Stimulated activated CD4-positive, alpha-beta T cell treated with anti-CD3 and anti-CD28 coated beads, TNF-alpha, amount 100 ng/mL, for 24 hours (primary cell): ENCODE measurements around the gene PCED1B.
"Not testable (repeated sequence)": the region's sequence is repeated elsewhere in the genome, so short reads cannot be mapped to it uniquely, and the experiment has no call there.

Experiments
- DNase-seq, 3 experiments: peaks; one replicate each; pipeline ENCODE4 v3.0.0-alpha.2; 2020; ENCODE audit warnings: low read depth in 3 of 3

Gene PCED1B

GRCh38 chr12:47079468-47079980 lies at the start of gene PCED1B, which contains the start of gene AMIGO2:
Gene PCED1B, plus strand, starts transcription at chr12:47079621. Its CDS starts 155,443 bp downstream, at chr12:47235064.
Gene AMIGO2, minus strand, starts transcription at chr12:47079959. Its CDS starts 957 bp downstream, at chr12:47079002.
- peak; percentile 28 to 72 (median 51) for DNase-seq

DNA sequence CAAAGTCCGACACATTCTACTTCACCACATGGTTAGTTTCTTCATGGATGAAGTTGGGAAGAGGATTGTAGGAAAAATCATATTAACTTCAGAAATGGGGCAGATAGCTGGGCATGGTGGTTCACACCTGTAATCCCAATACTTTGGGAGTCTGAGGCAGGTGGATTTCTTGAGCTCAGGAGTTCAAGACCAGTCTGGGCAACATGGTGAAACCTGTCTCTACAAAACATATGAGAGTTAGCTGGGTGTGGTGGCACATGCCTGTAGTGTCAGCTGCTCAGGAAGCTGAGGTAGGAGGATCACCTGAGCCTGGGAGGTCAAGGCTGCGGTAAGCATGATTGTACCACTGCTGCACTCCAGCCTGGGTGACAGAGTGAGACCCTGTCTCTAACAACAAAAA lies 49.5 kb upstream of the PCED1B start:
- DNase-seq: no peak

GRCh38 chr12:47032644-47033043 lies 46.8 kb upstream of the PCED1B start:
- DNase-seq: no peak

DNA sequence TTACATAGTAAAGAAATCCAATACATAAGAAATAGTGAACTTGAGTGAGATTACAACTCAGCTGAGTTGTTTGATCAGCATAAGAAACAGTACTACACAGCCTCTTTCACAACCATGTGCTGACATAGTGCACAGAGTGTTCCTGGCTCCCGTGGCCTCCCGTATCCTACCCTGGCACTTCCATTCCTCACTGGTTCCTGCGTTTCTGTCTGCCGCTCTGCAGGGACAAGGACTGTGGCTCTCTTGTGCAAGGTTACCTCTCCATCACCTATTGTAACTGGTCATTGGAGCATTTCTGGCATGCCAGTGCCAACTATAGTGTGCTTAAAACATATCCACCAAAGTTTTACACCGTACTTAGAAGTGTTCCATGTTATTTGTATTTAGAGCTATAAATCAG lies 46.3 kb upstream of the PCED1B start:
- no peak for DNase-seq

GRCh38 chr12:47033789-47034555 lies 45.4 kb upstream of the PCED1B start:
- no peak for DNase-seq

- no peak for DNase-seq
Observed at GRCh38 chr12:47034661-47035060, 44.8 kb upstream of the PCED1B start.

DNA sequence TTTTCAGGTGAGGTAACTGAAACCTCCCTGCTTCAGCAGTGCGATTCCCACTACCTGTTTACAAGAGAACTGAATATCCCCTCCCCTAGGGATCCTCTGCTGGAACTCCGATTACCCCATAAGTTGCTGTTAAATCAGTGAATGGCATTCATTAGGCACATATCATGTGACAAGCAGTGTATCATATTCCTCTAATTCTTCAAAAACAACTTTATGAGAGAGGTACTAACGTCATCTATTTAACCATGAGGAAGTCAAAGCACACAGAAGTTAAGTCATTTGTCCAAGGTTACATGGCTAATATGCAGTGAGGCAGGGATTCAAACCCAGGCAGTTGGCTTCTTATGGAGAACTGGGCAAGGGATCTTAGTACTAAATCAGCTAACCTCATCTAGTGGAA lies 43.9 kb upstream of the PCED1B start:
- DNase-seq: no peak

DNA sequence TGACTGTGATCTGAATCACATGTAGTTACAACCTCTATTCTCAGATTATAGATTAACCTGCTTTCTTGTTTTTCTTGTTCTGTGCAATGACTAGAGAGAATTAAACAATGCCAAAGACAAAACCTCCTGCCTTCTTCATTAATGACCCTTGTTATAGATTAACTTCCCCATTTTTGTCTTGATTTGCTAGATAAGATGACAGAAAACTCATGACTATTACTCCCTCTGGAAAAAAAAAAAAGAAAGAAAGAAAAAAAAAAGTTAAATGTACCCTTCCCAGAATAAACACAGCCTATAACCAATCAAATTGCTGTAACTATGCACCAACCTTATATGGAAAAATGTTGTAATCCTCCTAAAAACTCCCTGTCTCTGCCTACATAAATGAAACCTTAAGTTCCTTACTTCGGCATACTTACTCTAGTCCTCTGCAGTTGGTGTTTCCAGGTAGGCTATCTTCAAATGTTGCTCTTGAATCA lies 41.1 kb upstream of the PCED1B start:
- no peak for DNase-seq

DNA sequence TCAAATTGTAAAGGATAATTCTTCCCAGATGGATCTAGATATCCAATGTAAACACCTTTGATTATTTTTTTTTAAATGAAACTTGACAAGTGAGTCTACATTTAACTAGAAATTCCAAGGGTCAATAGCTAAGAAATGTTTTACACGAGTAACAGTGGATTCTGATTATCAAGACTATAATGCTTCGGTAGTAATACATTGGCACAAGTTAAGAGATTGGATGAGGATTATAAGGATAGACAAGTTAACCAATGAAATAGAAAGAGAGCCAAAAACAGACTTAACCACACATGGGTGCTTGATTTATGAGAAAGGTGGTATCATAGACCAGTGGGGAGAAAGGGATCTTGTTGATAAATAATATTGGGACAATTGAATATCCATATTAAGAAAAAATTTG lies 40.3 kb upstream of the PCED1B start:
- no peak for DNase-seq

DNA sequence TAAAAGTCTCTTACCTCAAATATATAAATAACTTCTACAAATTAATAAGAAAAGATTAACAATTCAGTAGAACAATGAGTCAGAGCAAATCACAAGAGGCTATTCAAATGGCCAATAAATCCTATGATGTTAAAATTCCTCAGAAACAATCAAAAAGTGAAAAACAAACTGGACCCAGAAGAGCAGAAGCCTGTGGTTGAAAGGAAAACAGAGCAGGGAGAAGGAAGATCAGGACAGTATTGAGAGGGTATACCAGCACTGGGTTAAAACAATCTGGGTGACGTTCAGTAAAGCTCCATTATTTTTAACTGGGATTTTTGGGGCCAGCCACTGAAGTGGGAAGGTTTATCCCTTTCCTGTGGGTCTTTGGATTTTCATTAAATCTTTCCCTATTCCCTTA lies 39.7 kb upstream of the PCED1B start:
- no peak for DNase-seq

DNA sequence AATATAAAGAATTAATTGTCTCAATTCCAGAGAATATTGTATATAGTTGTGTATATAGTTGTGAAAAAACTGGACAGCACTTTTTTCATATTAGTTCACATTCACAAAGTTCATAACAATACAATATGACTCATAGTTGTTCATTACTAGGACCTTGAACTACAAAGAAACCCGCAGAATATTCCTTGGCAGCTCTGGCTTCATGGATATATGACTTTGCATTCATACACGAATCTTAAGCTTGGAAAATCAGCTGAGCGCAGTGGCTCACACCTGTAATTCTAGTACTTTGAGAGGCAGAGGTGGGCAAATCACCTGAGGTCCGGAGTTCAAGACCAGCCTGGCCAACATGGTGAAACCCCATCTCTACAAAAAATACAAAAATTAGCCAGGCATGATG lies 38.1 kb upstream of the PCED1B start:
- no peak for DNase-seq

GRCh38 chr12:47048541-47048940 lies 30.9 kb upstream of the PCED1B start:
- no peak for DNase-seq

GRCh38 chr12:47051291-47051690 lies 28.1 kb upstream of the PCED1B start:
- DNase-seq: not testable (repeated sequence)

- no peak for DNase-seq
Observed at GRCh38 chr12:47052274-47052673, 27.1 kb upstream of the PCED1B start.

- no peak for DNase-seq
Observed at GRCh38 chr12:47053961-47054360, 25.5 kb upstream of the PCED1B start.

GRCh38 chr12:47054659-47055058 lies 24.8 kb upstream of the PCED1B start:
- no peak for DNase-seq

GRCh38 chr12:47055856-47056255 lies 23.6 kb upstream of the PCED1B start:
- not testable (repeated sequence) for DNase-seq

GRCh38 chr12:47056944-47057343 lies 22.5 kb upstream of the PCED1B start:
- DNase-seq: not testable (repeated sequence)

DNA sequence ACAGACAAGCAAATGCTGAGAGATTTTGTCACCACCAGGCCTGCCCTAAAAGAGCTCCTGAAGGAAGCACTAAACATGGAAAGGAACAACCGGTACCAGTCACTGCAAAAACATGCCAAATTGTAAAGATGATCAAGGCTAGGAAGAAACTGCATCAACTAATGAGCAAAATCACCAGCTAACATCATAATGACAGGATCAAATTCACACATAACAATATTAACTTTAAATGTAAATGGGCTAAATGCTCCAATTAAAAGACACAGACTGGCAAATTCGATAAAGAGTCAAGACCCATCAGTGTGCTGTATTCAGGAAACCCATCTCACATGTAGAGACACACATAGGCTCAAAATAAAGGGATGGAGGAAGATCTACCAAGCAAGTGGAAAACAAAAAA lies 20.8 kb upstream of the PCED1B start:
- DNase-seq: not testable (repeated sequence)

GRCh38 chr12:47065546-47065945 lies 13.9 kb upstream of the PCED1B start:
- DNase-seq: no peak

- DNase-seq: no peak
Observed at GRCh38 chr12:47066278-47067025, 13.0 kb upstream of the PCED1B start.

GRCh38 chr12:47067176-47067575 lies 12.2 kb upstream of the PCED1B start:
- peak in 1 of 3 experiments; percentile 19 for DNase-seq
